ENCODE data around the gene TCIRG1.

TCIRG1 gene

GRCh38 chr11:68027667-68028066, 11.2 kb upstream of the TCIRG1 start:
- no peak for TF ChIP-seq TCF12 (IDR thresholded peaks at IDR 0.05; ENCODE audit: low read depth)
- no peak for TF ChIP-seq CEBPB (IDR thresholded peaks at IDR 0.05)
- TF ChIP-seq FOXM1 (IDR thresholded peaks at IDR 0.05; ENCODE audit: borderline replicate concordance, low read depth): no peak
- TF ChIP-seq ZBTB7A (IDR thresholded peaks at IDR 0.05; ENCODE audit: low read depth): peak; percentile 33; the same call in 1 of the 2 replicates
- TF ChIP-seq USF1 (IDR thresholded peaks at IDR 0.05): no peak

- no peak for TF ChIP-seq NFIC (IDR thresholded peaks at IDR 0.05)
- TF ChIP-seq USF1 (IDR thresholded peaks at IDR 0.05): no peak
- no peak for TF ChIP-seq TCF12 (IDR thresholded peaks at IDR 0.05; ENCODE audit: low read depth)
- no peak for TF ChIP-seq EGR1 (IDR thresholded peaks at IDR 0.05)
- no peak for TF ChIP-seq CREB1 (IDR thresholded peaks at IDR 0.05; ENCODE audit: low read depth)
- TF ChIP-seq TAF1 (IDR thresholded peaks at IDR 0.05; ENCODE audit: low read depth): no peak
- no peak for TF ChIP-seq YY1 (IDR thresholded peaks at IDR 0.05; ENCODE audit: low read depth)
- no peak for TF ChIP-seq ZBTB7A (IDR thresholded peaks at IDR 0.05; ENCODE audit: low read depth)
- TF ChIP-seq, protein P1, sequence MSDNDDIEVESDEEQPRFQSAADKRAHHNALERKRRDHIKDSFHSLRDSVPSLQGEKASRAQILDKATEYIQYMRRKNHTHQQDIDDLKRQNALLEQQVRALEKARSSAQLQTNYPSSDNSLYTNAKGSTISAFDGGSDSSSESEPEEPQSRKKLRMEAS (IDR thresholded peaks at IDR 0.05): no peak
- no peak for TF ChIP-seq RAD21 (IDR thresholded peaks at IDR 0.05; ENCODE audit: low read depth)
- no peak for TF ChIP-seq EP300 (IDR thresholded peaks at IDR 0.05; ENCODE audit: borderline replicate concordance)
- no peak for TF ChIP-seq FOXM1 (IDR thresholded peaks at IDR 0.05; ENCODE audit: borderline replicate concordance, low read depth)
- TF ChIP-seq, protein P2, sequence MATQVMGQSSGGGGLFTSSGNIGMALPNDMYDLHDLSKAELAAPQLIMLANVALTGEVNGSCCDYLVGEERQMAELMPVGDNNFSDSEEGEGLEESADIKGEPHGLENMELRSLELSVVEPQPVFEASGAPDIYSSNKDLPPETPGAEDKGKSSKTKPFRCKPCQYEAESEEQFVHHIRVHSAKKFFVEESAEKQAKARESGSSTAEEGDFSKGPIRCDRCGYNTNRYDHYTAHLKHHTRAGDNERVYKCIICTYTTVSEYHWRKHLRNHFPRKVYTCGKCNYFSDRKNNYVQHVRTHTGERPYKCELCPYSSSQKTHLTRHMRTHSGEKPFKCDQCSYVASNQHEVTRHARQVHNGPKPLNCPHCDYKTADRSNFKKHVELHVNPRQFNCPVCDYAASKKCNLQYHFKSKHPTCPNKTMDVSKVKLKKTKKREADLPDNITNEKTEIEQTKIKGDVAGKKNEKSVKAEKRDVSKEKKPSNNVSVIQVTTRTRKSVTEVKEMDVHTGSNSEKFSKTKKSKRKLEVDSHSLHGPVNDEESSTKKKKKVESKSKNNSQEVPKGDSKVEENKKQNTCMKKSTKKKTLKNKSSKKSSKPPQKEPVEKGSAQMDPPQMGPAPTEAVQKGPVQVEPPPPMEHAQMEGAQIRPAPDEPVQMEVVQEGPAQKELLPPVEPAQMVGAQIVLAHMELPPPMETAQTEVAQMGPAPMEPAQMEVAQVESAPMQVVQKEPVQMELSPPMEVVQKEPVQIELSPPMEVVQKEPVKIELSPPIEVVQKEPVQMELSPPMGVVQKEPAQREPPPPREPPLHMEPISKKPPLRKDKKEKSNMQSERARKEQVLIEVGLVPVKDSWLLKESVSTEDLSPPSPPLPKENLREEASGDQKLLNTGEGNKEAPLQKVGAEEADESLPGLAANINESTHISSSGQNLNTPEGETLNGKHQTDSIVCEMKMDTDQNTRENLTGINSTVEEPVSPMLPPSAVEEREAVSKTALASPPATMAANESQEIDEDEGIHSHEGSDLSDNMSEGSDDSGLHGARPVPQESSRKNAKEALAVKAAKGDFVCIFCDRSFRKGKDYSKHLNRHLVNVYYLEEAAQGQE (IDR thresholded peaks at IDR 0.05; ENCODE audit: low read depth): no peak
- no peak for TF ChIP-seq TEAD4 (IDR thresholded peaks at IDR 0.05)
- TF ChIP-seq CEBPB (IDR thresholded peaks at IDR 0.05): no peak
Measured at GRCh38 chr11:68028802-68029545, 9.9 kb upstream of the TCIRG1 start.

DNA sequence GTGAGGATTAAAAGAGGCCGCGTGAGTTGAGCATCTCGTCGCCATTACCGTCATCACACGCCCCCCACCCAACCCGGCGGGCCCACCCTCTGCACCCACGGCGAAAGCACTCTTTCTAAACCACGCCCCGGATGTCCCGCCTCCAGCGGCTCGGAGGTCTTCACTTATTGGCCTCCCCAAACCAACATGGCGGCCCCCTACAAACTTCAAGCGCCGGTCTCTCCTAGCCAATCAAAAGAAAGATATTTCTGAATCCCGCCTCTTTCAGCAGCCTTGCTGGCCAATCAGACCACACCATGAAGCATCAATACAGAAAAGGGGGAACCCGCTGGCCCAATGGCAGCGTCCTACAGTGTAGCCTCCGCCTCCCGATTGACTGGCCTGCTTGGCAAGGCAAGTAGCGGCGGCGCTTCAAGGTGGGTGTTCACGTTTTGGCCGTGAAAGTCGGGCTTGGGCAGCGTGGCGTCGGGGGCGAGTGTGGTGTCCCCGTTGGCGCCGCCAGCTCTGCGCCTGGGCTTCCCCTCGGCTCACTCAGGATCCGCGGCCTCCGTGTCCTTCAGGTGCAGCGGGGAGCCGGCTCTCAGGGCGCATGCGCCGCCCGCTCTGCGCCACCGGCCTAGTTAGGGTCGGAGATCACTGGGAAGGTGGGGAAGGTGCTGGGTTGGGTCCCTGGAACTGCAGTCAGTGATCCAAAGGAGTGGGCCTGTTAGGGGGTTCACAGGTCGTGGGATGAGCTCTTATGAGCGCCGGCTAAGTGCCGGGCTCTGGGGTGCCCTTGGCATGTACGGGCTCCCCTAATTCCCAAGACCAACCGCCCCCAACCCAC, 8.3 kb upstream of the TCIRG1 start, which contains the start of gene NDUFS8:
Gene NDUFS8 (plus strand): TSS at position 364 of the 826 bp plus-strand sequence. CDS start 1,471 bp downstream, outside the sequence.
- no peak for TF ChIP-seq CREB1 (IDR thresholded peaks at IDR 0.05; ENCODE audit: low read depth)
- TF ChIP-seq TAF1 (IDR thresholded peaks at IDR 0.05; ENCODE audit: low read depth): peak; percentile 70
- no peak for TF ChIP-seq USF1 (IDR thresholded peaks at IDR 0.05)
- 0 out of 2 replicates have a peak, but pooled peaks have one; percentile 20 for TF ChIP-seq NFIC (IDR thresholded peaks at IDR 0.05)
- TF ChIP-seq, protein P1 (IDR thresholded peaks at IDR 0.05): peak; percentile 76
- peak; percentile 25; the same call in 1 of the 2 replicates for TF ChIP-seq TCF12 (IDR thresholded peaks at IDR 0.05; ENCODE audit: low read depth)
- TF ChIP-seq RAD21 (IDR thresholded peaks at IDR 0.05; ENCODE audit: low read depth): no peak
- no peak for TF ChIP-seq EP300 (IDR thresholded peaks at IDR 0.05; ENCODE audit: borderline replicate concordance)
- TF ChIP-seq, protein P2 (IDR thresholded peaks at IDR 0.05; ENCODE audit: low read depth): no peak
- TF ChIP-seq YY1 (IDR thresholded peaks at IDR 0.05; ENCODE audit: low read depth): peak; percentile 89
- TF ChIP-seq EGR1 (IDR thresholded peaks at IDR 0.05): no peak
- TF ChIP-seq CEBPB (IDR thresholded peaks at IDR 0.05): no peak
- TF ChIP-seq ZBTB7A (IDR thresholded peaks at IDR 0.05; ENCODE audit: low read depth): peak; percentile 89; the same call in 1 of the 2 replicates

- TF ChIP-seq, protein P2 (IDR thresholded peaks at IDR 0.05; ENCODE audit: low read depth): no peak
- TF ChIP-seq CREB1 (IDR thresholded peaks at IDR 0.05; ENCODE audit: low read depth): no peak
- no peak for TF ChIP-seq CEBPB (IDR thresholded peaks at IDR 0.05)
- no peak for TF ChIP-seq FOXM1 (IDR thresholded peaks at IDR 0.05; ENCODE audit: borderline replicate concordance, low read depth)
- no peak for TF ChIP-seq NFIC (IDR thresholded peaks at IDR 0.05)
- TF ChIP-seq EGR1 (IDR thresholded peaks at IDR 0.05): no peak
- TF ChIP-seq, protein P1 (IDR thresholded peaks at IDR 0.05): no peak
- no peak for TF ChIP-seq TEAD4 (IDR thresholded peaks at IDR 0.05)
- TF ChIP-seq YY1 (IDR thresholded peaks at IDR 0.05; ENCODE audit: low read depth): no peak
- no peak for TF ChIP-seq ZBTB7A (IDR thresholded peaks at IDR 0.05; ENCODE audit: low read depth)
Measured at GRCh38 chr11:68031144-68031464, 7.7 kb upstream of the TCIRG1 start.
